ENCODE data around the gene PPFIA2.

PPFIA2 gene

DNA sequence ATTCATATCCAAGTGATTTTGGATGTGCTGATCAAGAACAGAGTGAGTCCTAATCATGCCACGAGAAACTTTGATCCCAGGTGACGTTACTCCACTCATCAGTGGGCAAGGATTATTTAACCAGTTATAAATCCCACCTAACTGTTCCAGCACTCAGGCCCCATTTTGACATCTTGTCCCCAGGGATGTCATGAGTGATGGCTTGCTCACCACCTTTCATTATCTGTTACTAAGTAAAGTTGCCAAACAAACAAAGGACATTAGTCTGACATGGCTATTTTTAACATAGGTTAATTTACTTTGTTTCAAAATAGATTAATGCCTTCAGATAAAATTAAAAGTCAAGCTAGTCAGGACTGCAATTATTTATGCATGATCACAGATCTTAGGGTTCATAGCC, 425.3 kb downstream of the PPFIA2 start:
- no peak for DNase-seq

DNA sequence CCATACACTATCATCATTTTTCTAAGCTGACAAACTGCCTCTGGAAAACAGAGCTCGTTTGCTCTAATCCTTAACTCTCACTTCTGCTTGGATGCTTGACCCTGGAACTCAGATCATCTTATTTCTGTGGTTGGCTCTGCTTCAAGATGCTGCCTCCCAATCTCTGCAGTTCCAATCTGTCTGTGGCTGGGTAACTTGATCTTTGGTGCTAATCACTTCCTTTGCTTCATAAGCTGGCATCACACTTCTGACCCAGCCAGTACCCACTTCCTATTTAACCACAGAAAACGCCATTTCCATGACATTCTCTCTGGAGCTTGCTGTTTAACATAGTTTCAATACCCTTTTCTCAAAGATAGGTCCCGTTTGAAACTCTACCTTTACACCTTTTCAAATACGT, 427.1 kb downstream of the PPFIA2 start:
- peak; percentile 8 for DNase-seq

GRCh38 chr12:81330480-81330879, 428.7 kb downstream of the PPFIA2 start:
- peak; percentile 18 for DNase-seq

DNA sequence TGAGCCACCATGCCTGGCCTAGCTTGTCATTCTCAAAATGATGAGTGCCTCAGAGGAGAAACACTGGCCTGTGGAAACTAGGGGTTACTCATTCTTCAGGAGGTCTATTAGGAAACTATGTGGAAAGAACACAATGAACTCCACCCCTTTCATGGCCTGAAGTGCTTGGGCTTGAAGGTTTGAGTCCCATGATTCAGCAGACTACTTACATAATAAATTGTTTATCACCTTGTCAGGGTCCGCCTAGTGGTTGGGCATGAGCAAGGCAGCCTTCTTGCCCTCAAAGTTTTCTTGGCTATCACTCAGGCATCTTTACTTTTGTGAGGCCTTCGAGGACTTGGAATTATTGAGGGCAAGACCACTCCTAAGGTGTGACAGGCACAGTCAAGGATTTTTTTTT, 430.1 kb downstream of the PPFIA2 start:
- DNase-seq, result peak; percentile 27

GRCh38 chr12:81327425-81327824, 431.7 kb downstream of the PPFIA2 start:
- DNase-seq, result no peak

DNA sequence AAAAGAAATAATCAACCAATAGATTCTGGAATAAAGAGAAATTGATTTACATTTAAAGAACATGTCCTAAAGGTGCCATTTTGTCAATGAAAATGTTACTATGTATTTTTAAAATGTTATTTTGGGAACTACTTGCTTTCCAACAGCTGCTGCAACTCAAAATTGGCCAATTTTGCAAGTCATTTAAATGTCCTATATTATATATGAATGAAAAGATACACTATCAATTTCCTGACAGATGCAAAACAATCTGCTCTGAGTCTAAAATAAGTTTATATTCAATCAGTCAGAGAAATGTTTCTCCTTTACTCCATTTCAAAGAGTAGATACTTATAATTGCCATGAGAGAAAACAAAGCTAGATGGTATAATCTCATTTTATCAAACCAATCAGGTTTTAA, 434.1 kb downstream of the PPFIA2 start:
- no peak for DNase-seq

- DNase-seq, result no peak
Measured at GRCh38 chr12:81314903-81315531, 444.1 kb downstream of the PPFIA2 start.

GRCh38 chr12:81303935-81304334, 455.2 kb downstream of the PPFIA2 start:
- DNase-seq, result no peak

DNA sequence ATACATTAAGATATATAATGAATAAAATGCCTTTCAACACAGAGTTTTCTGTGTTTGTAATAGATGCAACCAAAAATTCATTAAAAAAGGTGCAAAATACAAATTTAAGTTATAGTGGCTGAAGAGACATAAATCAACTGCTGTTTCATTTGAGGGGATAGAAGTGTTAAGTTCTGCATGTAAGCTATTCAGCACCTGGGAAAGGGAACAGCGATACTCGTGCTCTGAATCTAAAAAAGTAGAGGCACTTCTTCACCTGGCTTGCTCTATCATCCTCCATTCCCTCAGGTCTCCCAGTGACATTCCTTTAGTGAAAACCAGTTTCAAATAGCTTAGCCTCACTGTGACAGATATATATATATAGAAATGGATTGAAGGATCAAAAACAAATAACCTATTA, 458.7 kb downstream of the PPFIA2 start:
- DNase-seq, result no peak

DNA sequence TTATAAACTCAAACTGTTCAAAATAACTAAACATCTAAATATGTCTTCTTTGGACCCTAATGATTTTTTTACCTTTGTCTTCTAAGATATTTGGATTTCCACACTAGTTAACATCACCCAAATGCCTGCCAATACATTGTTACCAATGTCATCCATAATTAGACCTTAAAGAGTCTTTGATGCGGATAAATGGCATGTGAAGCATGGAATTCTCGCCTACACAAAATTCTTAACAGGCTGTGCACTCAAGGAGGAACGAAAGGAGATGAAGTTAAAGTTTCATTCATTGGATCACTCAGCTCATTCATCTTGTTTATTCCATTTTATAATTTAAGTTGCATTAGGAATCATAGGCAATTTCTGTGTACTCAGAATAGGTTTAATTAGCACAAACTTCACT, 461.5 kb downstream of the PPFIA2 start:
- DNase-seq, result no peak

- DNase-seq, result no peak
Measured at GRCh38 chr12:81296556-81297305, 462.4 kb downstream of the PPFIA2 start.

DNA sequence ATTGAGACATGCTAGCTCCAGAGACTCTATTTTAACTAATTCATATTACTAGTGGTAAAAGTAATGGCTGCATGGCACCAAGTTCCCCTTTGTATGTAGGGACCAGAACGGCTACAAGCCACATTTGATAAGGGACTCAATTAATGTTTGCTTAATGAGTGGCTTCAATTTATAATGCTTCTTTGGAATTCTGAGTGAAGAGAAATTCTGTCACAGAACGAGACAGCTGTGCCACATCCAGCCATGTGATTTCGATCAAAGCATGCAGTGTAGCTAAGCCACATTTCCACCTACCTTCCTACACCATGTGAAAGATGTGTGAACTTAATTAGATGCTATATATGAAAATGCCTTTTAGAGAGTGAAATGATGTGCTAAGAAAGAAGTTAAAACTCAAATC, 463.9 kb downstream of the PPFIA2 start:
- DNase-seq, result no peak

GRCh38 chr12:81294325-81295190, 464.6 kb downstream of the PPFIA2 start:
- peak; percentile 26 for DNase-seq

GRCh38 chr12:81288651-81289050, 470.5 kb downstream of the PPFIA2 start:
- no peak for DNase-seq

DNA sequence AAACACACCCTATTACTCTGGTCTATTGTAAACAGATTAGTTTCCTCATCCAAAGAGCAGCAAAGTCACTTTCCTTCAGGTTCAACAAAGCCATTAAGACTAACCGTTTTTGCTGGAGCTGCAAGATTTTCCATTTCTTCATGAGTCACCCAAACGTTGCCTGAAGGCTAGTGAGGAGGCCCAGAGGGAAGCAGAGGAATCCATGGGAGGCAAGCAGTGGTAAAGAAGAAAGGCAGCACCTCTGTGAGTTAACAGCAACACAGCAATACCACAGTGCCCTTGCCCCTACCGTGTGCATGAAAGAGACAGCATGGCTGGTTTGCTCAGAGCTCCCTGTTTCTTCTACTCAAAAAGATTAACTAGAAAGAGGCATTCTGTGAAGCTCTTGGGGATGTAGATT, 475.0 kb downstream of the PPFIA2 start:
- DNase-seq, result no peak

GRCh38 chr12:81274637-81275529, 484.3 kb downstream of the PPFIA2 start:
- DNase-seq, result peak; percentile 17

- no peak for DNase-seq
Measured at GRCh38 chr12:81270385-81270784, 488.8 kb downstream of the PPFIA2 start.

GRCh38 chr12:81263072-81263471, 496.1 kb downstream of the PPFIA2 start:
- DNase-seq, result no peak

DNA sequence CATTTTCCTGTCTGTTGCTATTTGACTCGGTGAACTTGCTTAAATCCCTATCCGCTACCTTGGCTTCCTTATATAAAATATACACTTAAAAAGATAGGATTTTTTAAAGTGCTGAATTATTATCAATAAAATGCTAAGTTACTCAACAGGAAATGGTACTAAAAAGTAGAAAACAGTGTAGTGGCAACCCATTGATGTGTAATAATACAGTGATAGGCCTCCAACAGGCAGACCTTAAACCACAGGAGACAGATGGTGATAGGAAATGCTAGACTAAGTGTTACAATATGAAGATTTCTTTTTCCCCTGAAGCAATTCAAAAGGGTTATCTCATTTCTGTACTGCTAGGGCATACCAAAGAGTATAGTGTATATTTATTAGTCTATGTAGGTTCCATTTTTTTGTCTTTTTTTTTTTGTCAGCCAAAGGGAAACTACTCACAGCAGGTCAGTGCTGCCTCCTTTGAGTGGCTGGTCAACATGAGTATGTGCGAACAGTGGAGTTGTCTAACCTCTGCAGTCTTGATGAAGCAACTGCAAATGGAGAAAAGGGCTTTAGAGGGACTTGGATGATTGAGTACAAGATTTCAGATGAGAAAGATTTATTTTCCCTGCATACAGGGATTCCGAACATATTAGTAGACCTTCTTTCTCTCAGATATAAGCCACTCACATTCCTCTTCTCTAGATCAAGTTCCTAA, 497.5 kb downstream of the PPFIA2 start:
- peak; percentile 32 for DNase-seq

DNA sequence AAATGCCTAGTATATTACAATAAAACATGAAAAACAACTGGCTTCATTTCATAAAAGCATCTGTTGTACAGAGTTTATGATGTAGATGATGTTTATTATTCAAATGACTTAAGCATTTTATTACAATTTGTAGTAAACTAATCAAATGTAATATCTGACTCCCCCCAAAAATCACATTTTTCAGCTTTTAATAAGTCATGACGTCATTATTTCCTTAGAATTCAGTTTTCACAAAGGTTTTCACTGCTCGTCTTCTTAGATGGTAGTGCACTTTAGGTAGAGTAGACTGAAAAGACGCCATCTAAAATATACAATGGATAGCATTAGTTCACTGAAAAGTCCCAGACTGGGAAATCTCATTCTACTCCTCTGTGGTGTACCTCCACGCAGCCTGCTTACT, 499.8 kb downstream of the PPFIA2 start:
- DNase-seq, result no peak

GRCh38 chr12:81257947-81258551, 501.1 kb downstream of the PPFIA2 start:
- peak; percentile 85 for DNase-seq

DNA sequence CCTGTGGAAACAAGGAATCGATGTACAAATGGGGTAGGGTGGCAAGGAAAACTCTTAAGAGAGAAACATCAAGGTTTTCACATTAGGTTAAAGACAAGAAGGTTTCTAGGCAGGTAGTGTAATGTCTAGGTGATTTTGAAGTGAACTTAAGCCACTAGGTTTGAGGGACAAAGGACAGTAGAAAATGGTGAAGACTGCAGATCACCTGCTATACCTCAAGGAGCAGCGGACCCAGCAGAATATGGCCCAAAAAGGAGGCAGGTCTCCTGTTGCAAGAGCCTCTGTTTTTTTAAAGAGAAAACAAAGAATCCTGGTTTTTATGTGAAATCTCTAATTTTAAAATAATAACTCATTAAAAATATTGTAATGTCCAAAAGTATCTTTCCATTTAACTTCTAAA, 503.2 kb downstream of the PPFIA2 start:
- no peak for DNase-seq
